A549 (cell line): ENCODE data around the gene TRPM2.

Source experiments
- CEBPB ChIP-seq, 2 experiments: fragments of >200 bp in 1 of 2; sonication (Bioruptor Twin) in 1 of 2; formaldehyde crosslinking in 1 of 2; IDR thresholded peaks; 2 replicates each; pipeline ENCODE4 v1.6.1; 2012 to 2016
- CTCF ChIP-seq: fragments of >200 bp; sonication (Bioruptor Twin); formaldehyde crosslinking; IDR thresholded peaks from 3 replicates; pipeline ENCODE4 v1.5.1; 2016
- E2F6 ChIP-seq: IDR thresholded peaks from 2 replicates; pipeline ENCODE4 v1.6.1; 2012; ENCODE audit warnings: low read depth, borderline replicate concordance
- ESRRA ChIP-seq: fragments of 150-350 bp; IDR thresholded peaks from 2 replicates; pipeline ENCODE4 v1.6.1; 2014; ENCODE audit warnings: mild to moderate bottlenecking, low read length, borderline replicate concordance
- FOXS1 ChIP-seq: fragments of 250-450 bp; sonication (Bioruptor Pico); IDR thresholded peaks from 2 replicates; pipeline ENCODE4 v1.5.0; 2020; ENCODE audit warnings: mild to moderate bottlenecking, moderate library complexity
- KDM1A ChIP-seq: fragments of 200-600 bp; sonication (generic); IDR thresholded peaks from 2 replicates; pipeline ENCODE4 v1.6.1; 2016; ENCODE audit warnings: low read depth, mild to moderate bottlenecking
- MAX ChIP-seq: IDR thresholded peaks from 2 replicates; pipeline ENCODE4 v1.6.1; 2012
- MYC ChIP-seq: IDR thresholded peaks from 2 replicates; pipeline ENCODE4 v1.6.1; 2012; ENCODE audit warnings: mild to moderate bottlenecking, inconsistent platforms, low read length, improper control_type of control experiment, borderline replicate concordance
- POLR2A ChIP-seq: IDR thresholded peaks from 2 replicates; pipeline ENCODE4 v1.6.1; 2012; ENCODE audit warnings: mild to moderate bottlenecking, low read length
- RAD21 ChIP-seq, 2 experiments: fragments of >200 bp in 1 of 2; sonication (Bioruptor Twin) in 1 of 2; formaldehyde crosslinking in 1 of 2; IDR thresholded peaks in 1 of 2; conservative IDR thresholded peaks in 1 of 2; 2 replicates in 1 of 2; 3 replicates in 1 of 2; pipeline ENCODE4 v1.6.1; 2012 to 2018; ENCODE audit warnings: inconsistent platforms in 1 of 2
- TP53 ChIP-seq: fragments of 250-450 bp; sonication (Bioruptor Pico); IDR thresholded peaks from 2 replicates; pipeline ENCODE4 v1.5.0; 2021; ENCODE audit warnings: mild to moderate bottlenecking, moderate library complexity
- USF2 ChIP-seq: fragments of 450-650 bp; IDR thresholded peaks from 2 replicates; pipeline ENCODE4 v1.6.1; 2014; ENCODE audit warnings: antibody characterized with exemption
- ZC3H11A ChIP-seq: fragments of 450-650 bp; IDR thresholded peaks from 2 replicates; pipeline ENCODE4 v1.6.1; 2014; ENCODE audit warnings: antibody characterized with exemption, mild to moderate bottlenecking

- TF ChIP-seq CTCF (no peak), USF2 (no peak), TP53 (CRISPR knock-in tag) (no peak), MYC (no peak), RAD21 (conservative IDR thresholded peaks at IDR 0.05 in 1 of 2, IDR thresholded peaks at IDR 0.05 in 1 of 2) (no peak), E2F6 (no peak), FOXS1 (CRISPR knock-in tag) (no peak), ESRRA (no peak), KDM1A (no peak), MAX (no peak), POLR2A (no peak), ZC3H11A (no peak), CEBPB (IDR thresholded peaks at IDR 0.05) (no peak)
Observed at GRCh38 chr21:44445145-44445812, 91.9 kb downstream of the TRPM2 start.
